K562 (cell line): ENCODE measurements around the gene BLTP2. TPM values are rescaled to one million over a fixed set of nuclear protein-coding genes. Genes with fewer than 3 reads are reported as not detected.

Experiments
- ARID1B ChIP-seq: fragments of 450-650 bp; IDR thresholded peaks from 2 replicates; pipeline ENCODE4 v1.6.1; 2016; ENCODE audit warnings: antibody characterized with exemption, mild to moderate bottlenecking, inconsistent platforms
- BRD9 ChIP-seq: fragments of 450-650 bp; IDR thresholded peaks from 2 replicates; pipeline ENCODE4 v1.6.1; 2018; ENCODE audit warnings: low read depth; ENCODE audit not compliant: partially characterized antibody
- C11orf30 ChIP-seq: fragments of 450-650 bp; IDR thresholded peaks from 2 replicates; pipeline ENCODE4 v1.6.1; 2016; ENCODE audit warnings: low read depth, mild to moderate bottlenecking
- CAMTA2 ChIP-seq: fragments of 250-450 bp; sonication (Bioruptor Pico); conservative IDR thresholded peaks from 2 replicates; pipeline ENCODE4 v1.5.1; 2022
- GATAD2A ChIP-seq: fragments of 450-650 bp; IDR thresholded peaks from 2 replicates; pipeline ENCODE4 v1.6.1; 2017
- HLTF ChIP-seq: fragments of 450-650 bp; IDR thresholded peaks from 2 replicates; pipeline ENCODE4 v1.6.1; 2016
- KLF1 ChIP-seq: fragments of 450-650 bp; IDR thresholded peaks from 2 replicates; pipeline ENCODE4 v1.6.1; 2016; ENCODE audit warnings: missing genetic modification characterization, missing compliant biosample characterization
- LCOR ChIP-seq: sonication (generic); formaldehyde crosslinking; IDR thresholded peaks from 2 replicates; pipeline ENCODE4 v1.8.0; 2022; ENCODE audit warnings: mild to moderate bottlenecking, missing genetic modification reagents
- MAZ ChIP-seq, 2 experiments: fragments of 450-650 bp in 1 of 2; sonication (generic) in 1 of 2; formaldehyde crosslinking; IDR thresholded peaks in 1 of 2; conservative IDR thresholded peaks in 1 of 2; 2 replicates each; pipeline versions ENCODE4 v1.4.0 to v1.5.0; 2020; ENCODE audit warnings: mild to moderate bottlenecking in 1 of 2, missing genetic modification reagents in 1 of 2
- MCM2 ChIP-seq: fragments of 450-650 bp; IDR thresholded peaks from 2 replicates; pipeline ENCODE4 v1.6.1; 2017; ENCODE audit warnings: low read depth, mild to moderate bottlenecking
- MLX ChIP-seq, 2 experiments: fragments of 450-650 bp in 1 of 2; sonication (generic) in 1 of 2; formaldehyde crosslinking; conservative IDR thresholded peaks; 2 replicates each; pipeline versions ENCODE4 v1.4.0 to v1.8.1; 2020 to 2022; ENCODE audit warnings: mild to moderate bottlenecking in 1 of 2, missing genetic modification reagents in 1 of 2
- NFE2 ChIP-seq: IDR thresholded peaks from 2 replicates; pipeline ENCODE4 v1.6.1; 2014; ENCODE audit warnings: antibody characterized with exemption, low read depth
- POLR2G ChIP-seq: fragments of 200-400 bp; formaldehyde crosslinking; IDR thresholded peaks from 2 replicates; pipeline ENCODE4 v1.6.1; 2017; ENCODE audit warnings: low read depth, mild to moderate bottlenecking, antibody characterized with exemption, low read length, moderate library complexity
- SMAD1 ChIP-seq: fragments of 150-350 bp; IDR thresholded peaks from 2 replicates; pipeline ENCODE4 v1.6.1; 2014; ENCODE audit warnings: low read length, low read depth; ENCODE audit not compliant: partially characterized antibody
- SMARCC2 ChIP-seq: fragments of 450-650 bp; IDR thresholded peaks from 2 replicates; pipeline ENCODE4 v1.6.1; 2017; ENCODE audit warnings: antibody characterized with exemption, moderate library complexity, mild to moderate bottlenecking, low read depth
- SMARCE1 ChIP-seq: fragments of 450-650 bp; IDR thresholded peaks from 2 replicates; pipeline ENCODE4 v1.7.1; 2016; ENCODE audit warnings: mild to moderate bottlenecking
- ZKSCAN1 ChIP-seq: fragments of 150-350 bp; IDR thresholded peaks from 2 replicates; pipeline ENCODE4 v1.6.1; 2016; ENCODE audit warnings: low read depth, low read length
- ZNF586 ChIP-seq: fragments of 450-650 bp; formaldehyde crosslinking; conservative IDR thresholded peaks from 2 replicates; pipeline ENCODE4 v1.4.0; 2020; ENCODE audit warnings: mild to moderate bottlenecking, moderate library complexity
- polyA plus RNA-seq, 8 experiments: library from polyadenylated mRNA; depleted of rRNA in 4 of 8; stranded (reverse) in 5 of 8; unstranded in 3 of 8; fragments of >200 nt; fragmentation: Nextera tagmentation in 2 of 8; fragmentation: Illumina TruSeq in 1 of 8; extraction: Ambion mirVana in 2 of 8; extraction: Trizol in 1 of 8; gene quantifications; 2 replicates each; pipeline versions ENCODE4 v1.2.1 to v1.2.3, GENCODE V29; 2011 to 2014; ENCODE audit warnings: inconsistent platforms in 1 of 8, missing spikeins in 1 of 8
- total RNA-seq, 7 experiments: library from RNA; depleted of rRNA in 6 of 7; stranded (reverse); fragments of >200 nt in 6 of 7; fragmentation: Illumina TruSeq in 2 of 7; extraction: Trizol in 2 of 7; gene quantifications; 2 replicates each; pipeline versions ENCODE4 v1.2.1 to v1.2.3, GENCODE V29; 2011 to 2021; ENCODE audit warnings: low replicate concordance in 1 of 7
- TF ChIP-seq, protein P1 (sequence below): sonication (generic); formaldehyde crosslinking; IDR thresholded peaks from 2 replicates; pipeline ENCODE4 v1.8.0; 2022; ENCODE audit warnings: mild to moderate bottlenecking, missing genetic modification reagents
- TF ChIP-seq, protein P2 (sequence below), 2 experiments: fragments of 250-450 bp in 1 of 2; fragments of 450-650 bp in 1 of 2; sonication (Bioruptor Pico) in 1 of 2; IDR thresholded peaks; 2 replicates each; pipeline versions ENCODE4 v1.6.1 to v1.8.0; 2016 to 2021; ENCODE audit warnings: mild to moderate bottlenecking in 2 of 2, moderate library complexity in 2 of 2, missing compliant biosample characterization in 1 of 2, missing genetic modification characterization in 1 of 2
- TF ChIP-seq, protein P3 (sequence below): sonication (generic); formaldehyde crosslinking; IDR thresholded peaks from 2 replicates; pipeline ENCODE4 v1.8.0; 2022; ENCODE audit warnings: mild to moderate bottlenecking, missing genetic modification reagents, borderline replicate concordance
- TF ChIP-seq, protein P4 (sequence below): fragments of 250-450 bp; sonication (Bioruptor Pico); IDR thresholded peaks from 2 replicates; pipeline ENCODE4 v1.8.0; 2021; ENCODE audit warnings: moderate library complexity, mild to moderate bottlenecking, inconsistent platforms

Gene BLTP2
- total and polyA plus RNA-seq, 9 of the 15 experiments (the other 6 are each of a cell fraction or from before 2014, with no cell fraction given): 14.7 to 174 (median 103) TPM

DNA sequence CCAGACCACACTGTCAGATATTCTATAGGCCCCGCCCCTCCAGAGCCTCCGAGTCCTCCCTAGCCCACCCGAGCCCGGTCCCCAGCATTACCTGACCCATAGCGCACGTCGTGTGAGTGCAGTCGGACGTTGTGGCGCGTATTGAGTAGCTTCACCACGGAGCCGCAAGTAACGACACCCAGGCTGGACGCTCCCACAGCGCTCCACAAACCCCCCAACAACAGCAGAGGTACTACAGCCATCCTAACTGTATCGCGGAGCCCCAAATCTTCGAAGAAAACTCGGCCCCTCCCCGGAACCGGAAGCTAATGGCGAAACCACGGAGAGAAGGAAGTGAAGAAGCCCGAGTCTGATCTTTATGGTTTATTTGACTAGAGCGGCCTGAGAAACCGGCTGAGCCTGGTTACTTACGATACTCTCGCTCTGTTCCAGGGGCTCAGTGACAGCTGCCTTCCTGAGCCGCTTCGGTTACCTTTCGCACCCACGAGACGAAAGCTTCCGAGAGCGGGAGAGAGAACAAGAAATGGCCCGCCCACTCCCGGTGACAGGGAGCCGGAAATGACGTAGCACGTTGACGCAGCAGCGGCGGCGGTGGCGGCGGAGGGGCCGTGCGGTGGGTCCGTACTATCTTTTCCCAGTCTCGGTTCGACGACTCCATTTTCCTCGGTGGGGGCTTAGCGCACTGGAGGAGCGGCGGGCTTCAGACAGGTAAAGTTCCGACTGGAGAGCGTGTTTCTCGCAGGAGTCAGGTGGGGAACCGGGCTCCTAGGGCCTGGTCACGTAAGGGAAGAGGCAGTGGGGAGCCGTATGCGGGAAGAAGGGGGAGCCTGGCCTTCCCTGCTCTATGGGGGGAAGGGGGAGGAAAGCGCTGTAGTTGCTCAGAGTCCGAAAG is 16.9 kb upstream of the BLTP2 start, which contains the start of the genes SDF2 and SUPT6H (continued):
- TF ChIP-seq CAMTA2 (CRISPR knock-in tag) (0 out of 2 replicates have a peak, but pooled peaks have one; percentile 26), LCOR (CRISPR knock-in tag) (peak; percentile 79), NFE2 (peak; percentile 80), ZNF586 (CRISPR knock-in tag) (no peak), MAZ (CRISPR knock-in tag; conservative IDR thresholded peaks at IDR 0.05 in 1 of 2, IDR thresholded peaks at IDR 0.05 in 1 of 2) (peak; percentile 78 to 86), ZKSCAN1 (0 out of 2 replicates have a peak, but pooled peaks have one; percentile 14), SMARCE1 (peak; percentile 37; the same call in 1 of the 2 replicates), POLR2G (peak; percentile 96), KLF1 (tag) (peak; percentile 51; the same call in 1 of the 2 replicates), MCM2 (no peak), ARID1B (peak; percentile 36; the same call in 1 of the 2 replicates), SMARCC2 (0 out of 2 replicates have a peak, but pooled peaks have one; percentile 16), GATAD2A (0 out of 2 replicates have a peak, but pooled peaks have one; percentile 27), HLTF (no peak), SMAD1 (peak; percentile 28), BRD9 (peak; percentile 27), C11orf30 (peak; percentile 95), MLX (CRISPR knock-in tag; conservative IDR thresholded peaks at IDR 0.05) (no peak)
- TF ChIP-seq, protein P1, sequence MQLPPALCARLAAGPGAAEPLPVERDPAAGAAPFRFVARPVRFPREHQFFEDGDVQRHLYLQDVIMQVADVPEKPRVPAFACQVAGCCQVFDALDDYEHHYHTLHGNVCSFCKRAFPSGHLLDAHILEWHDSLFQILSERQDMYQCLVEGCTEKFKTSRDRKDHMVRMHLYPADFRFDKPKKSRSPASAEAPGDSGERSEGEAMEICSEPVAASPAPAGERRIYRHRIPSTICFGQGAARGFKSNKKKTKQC: peak; percentile 87
- TF ChIP-seq, protein P2, sequence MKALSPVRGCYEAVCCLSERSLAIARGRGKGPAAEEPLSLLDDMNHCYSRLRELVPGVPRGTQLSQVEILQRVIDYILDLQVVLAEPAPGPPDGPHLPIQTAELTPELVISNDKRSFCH (CRISPR knock-in tag; IDR thresholded peaks at IDR 0.05): no peak
- TF ChIP-seq, protein P2 (tag; IDR thresholded peaks at IDR 0.05): no peak
- TF ChIP-seq, protein P3, sequence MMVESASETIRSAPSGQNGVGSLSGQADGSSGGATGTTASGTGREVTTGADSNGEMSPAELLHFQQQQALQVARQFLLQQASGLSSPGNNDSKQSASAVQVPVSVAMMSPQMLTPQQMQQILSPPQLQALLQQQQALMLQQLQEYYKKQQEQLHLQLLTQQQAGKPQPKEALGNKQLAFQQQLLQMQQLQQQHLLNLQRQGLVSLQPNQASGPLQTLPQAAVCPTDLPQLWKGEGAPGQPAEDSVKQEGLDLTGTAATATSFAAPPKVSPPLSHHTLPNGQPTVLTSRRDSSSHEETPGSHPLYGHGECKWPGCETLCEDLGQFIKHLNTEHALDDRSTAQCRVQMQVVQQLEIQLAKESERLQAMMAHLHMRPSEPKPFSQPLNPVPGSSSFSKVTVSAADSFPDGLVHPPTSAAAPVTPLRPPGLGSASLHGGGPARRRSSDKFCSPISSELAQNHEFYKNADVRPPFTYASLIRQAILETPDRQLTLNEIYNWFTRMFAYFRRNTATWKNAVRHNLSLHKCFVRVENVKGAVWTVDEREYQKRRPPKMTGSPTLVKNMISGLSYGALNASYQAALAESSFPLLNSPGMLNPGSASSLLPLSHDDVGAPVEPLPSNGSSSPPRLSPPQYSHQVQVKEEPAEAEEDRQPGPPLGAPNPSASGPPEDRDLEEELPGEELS: peak; percentile 57; the same call in 1 of the 2 replicates
- TF ChIP-seq, protein P4, sequence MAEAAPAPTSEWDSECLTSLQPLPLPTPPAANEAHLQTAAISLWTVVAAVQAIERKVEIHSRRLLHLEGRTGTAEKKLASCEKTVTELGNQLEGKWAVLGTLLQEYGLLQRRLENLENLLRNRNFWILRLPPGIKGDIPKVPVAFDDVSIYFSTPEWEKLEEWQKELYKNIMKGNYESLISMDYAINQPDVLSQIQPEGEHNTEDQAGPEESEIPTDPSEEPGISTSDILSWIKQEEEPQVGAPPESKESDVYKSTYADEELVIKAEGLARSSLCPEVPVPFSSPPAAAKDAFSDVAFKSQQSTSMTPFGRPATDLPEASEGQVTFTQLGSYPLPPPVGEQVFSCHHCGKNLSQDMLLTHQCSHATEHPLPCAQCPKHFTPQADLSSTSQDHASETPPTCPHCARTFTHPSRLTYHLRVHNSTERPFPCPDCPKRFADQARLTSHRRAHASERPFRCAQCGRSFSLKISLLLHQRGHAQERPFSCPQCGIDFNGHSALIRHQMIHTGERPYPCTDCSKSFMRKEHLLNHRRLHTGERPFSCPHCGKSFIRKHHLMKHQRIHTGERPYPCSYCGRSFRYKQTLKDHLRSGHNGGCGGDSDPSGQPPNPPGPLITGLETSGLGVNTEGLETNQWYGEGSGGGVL (CRISPR knock-in tag): no peak
